Prostate gland (tissue), 2 donors: Measurements from ENCODE around the gene U2SURP.

Experiments
- CTCF ChIP-seq, 4 experiments: fragments of 200-600 bp in 2 of 4; fragments of 450-650 bp in 2 of 4; sonication (generic) in 2 of 4; IDR thresholded peaks; 1 replicate in 3 of 4; 2 replicates in 1 of 4; pipeline ENCODE4 v1.5.1; 2016 to 2019; ENCODE audit warnings: antibody characterized with exemption in 4 of 4, mild to moderate bottlenecking in 2 of 4, moderate library complexity in 2 of 4
- POLR2A ChIP-seq: fragments of 450-650 bp; IDR thresholded peaks from one replicate; pipeline ENCODE4 v1.6.1; 2016; ENCODE audit warnings: antibody characterized with exemption, mild to moderate bottlenecking
- POLR2AphosphoS5 ChIP-seq: sonication (generic); formaldehyde crosslinking; IDR thresholded peaks from one replicate; pipeline ENCODE4 v1.6.1; 2017; ENCODE audit warnings: antibody characterized with exemption

- TF ChIP-seq POLR2A (no peak), CTCF (IDR thresholded peaks at IDR 0.05) (no peak), POLR2AphosphoS5 (no peak)
These were observed 48.8 kb upstream of the U2SURP start for GRCh38 chr3:142952272-142953193.
